H1 (cell line): ENCODE measurements around the gene MTERF1. TPM values are rescaled to one million over a fixed set of nuclear protein-coding genes. Genes with fewer than 3 reads are reported as not detected.

Experiments used
- CTCF ChIA-PET: fragments of 300-600 bp; sonication (Branson Sonifier 250); formaldehyde crosslinking; loops from one replicate; lab custom pipeline; 2021; ENCODE audit not compliant: partially characterized antibody; lab: Charles Lee
- POLR2A ChIA-PET: fragments of 300-600 bp; sonication (Branson Sonifier 250); formaldehyde crosslinking; loops from one replicate; lab custom pipeline; 2021; ENCODE audit warnings: inconsistent platforms; ENCODE audit not compliant: partially characterized antibody; lab: Charles Lee
- DNase-seq, 2 experiments: peaks; one replicate each; pipeline versions ENCODE4 v3.0.0 to v3.0.0-alpha.2; 2010 to 2022; ENCODE audit warnings: low spot score in 2 of 2, low read depth in 1 of 2, mixed read lengths in 1 of 2
- FAIRE-seq: peaks from 2 replicates; lab custom pipeline; 2011; peaks lifted over from hg19 to GRCh38; lab: Jason Lieb, UNC
- H2AFZ ChIP-seq: 2 replicates; pipeline ENCODE4 v1.8.1; 2012; ENCODE audit warnings: low read length, inconsistent platforms
- H2AK5ac ChIP-seq: 2 replicates; pipeline ENCODE4 v1.6.1; 2013; ENCODE audit warnings: low read depth, low read length
- H2BK120ac ChIP-seq: replicated peaks from 2 replicates; pipeline ENCODE3; 2013; ENCODE audit warnings: low read depth, low read length, inconsistent platforms
- H2BK12ac ChIP-seq: 2 replicates; pipeline ENCODE4 v1.6.1; 2013; ENCODE audit warnings: low read depth, low read length
- H2BK15ac ChIP-seq: 2 replicates; pipeline ENCODE4 v1.6.1; 2013; ENCODE audit warnings: low read length
- H2BK20ac ChIP-seq: 2 replicates; pipeline ENCODE4 v1.6.1; 2013; ENCODE audit warnings: low read length
- H2BK5ac ChIP-seq: 2 replicates; pipeline ENCODE4 v1.6.1; 2013; ENCODE audit warnings: low read depth, low read length
- H3K14ac ChIP-seq: 2 replicates; pipeline ENCODE4 v1.6.1; 2013; ENCODE audit warnings: inconsistent platforms; ENCODE audit not compliant: insufficient read length
- H3K18ac ChIP-seq: 2 replicates; pipeline ENCODE4 v1.6.1; 2013; ENCODE audit warnings: low read length; ENCODE audit errors: extremely low read depth
- H3K23ac ChIP-seq: 2 replicates; pipeline ENCODE4 v1.6.1; 2013; ENCODE audit warnings: inconsistent platforms; ENCODE audit not compliant: insufficient read length
- H3K23me2 ChIP-seq: 2 replicates; pipeline ENCODE4 v1.6.1; 2013; ENCODE audit warnings: low read depth, low read length
- H3K27ac ChIP-seq: 2 replicates; pipeline ENCODE4 v1.6.1; 2011; ENCODE audit warnings: low read depth, low read length, inconsistent platforms
- H3K27me3 ChIP-seq, 4 experiments: replicated peaks in 1 of 4; 1 replicate in 1 of 4; 2 replicates in 3 of 4; pipeline versions ENCODE4 v1.6.1 to v1.8.1; 2011 to 2013; ENCODE audit warnings: low read length in 3 of 4, mild to moderate bottlenecking in 3 of 4, inconsistent platforms in 2 of 4, mixed read lengths in 2 of 4, moderate library complexity in 1 of 4; ENCODE audit not compliant: control insufficient read depth in 3 of 4, insufficient read depth in 3 of 4; ENCODE audit errors: extremely low read depth in 1 of 4
- H3K36me3 ChIP-seq, 4 experiments: 2 replicates each; pipeline versions ENCODE4 v1.6.1 to v1.8.1; 2011 to 2013; ENCODE audit warnings: mild to moderate bottlenecking in 4 of 4, low read length in 3 of 4, moderate library complexity in 2 of 4, control low read depth in 1 of 4, inconsistent platforms in 1 of 4; ENCODE audit not compliant: insufficient read depth in 4 of 4, control insufficient read depth in 2 of 4
- H3K4ac ChIP-seq: replicated peaks from 2 replicates; pipeline ENCODE3; 2013; ENCODE audit warnings: low read length, low read depth, mixed read lengths, inconsistent platforms; ENCODE audit not compliant: insufficient read length
- H3K4me1 ChIP-seq, 4 experiments: replicated peaks in 1 of 4; 1 replicate in 1 of 4; 2 replicates in 3 of 4; pipeline versions ENCODE4 v1.6.1 to v1.8.1; 2011 to 2013; ENCODE audit warnings: low read length in 3 of 4, inconsistent platforms in 2 of 4, mixed read lengths in 1 of 4; ENCODE audit not compliant: insufficient read depth in 4 of 4, control insufficient read depth in 3 of 4
- H3K4me2 ChIP-seq, 2 experiments: 2 replicates each; pipeline versions ENCODE4 v1.6.1 to v1.8.1; 2011 to 2013; ENCODE audit warnings: low read depth in 2 of 2, low read length in 2 of 2, control low read depth in 1 of 2, inconsistent platforms in 1 of 2, mild to moderate bottlenecking in 1 of 2; ENCODE audit not compliant: insufficient read depth in 1 of 2
- H3K4me3 ChIP-seq, 4 experiments: fragments of 200-600, 300-600 bp in 1 of 4; sonication (generic), shearing (Covaris generic), sonication (Bioruptor Twin) in 1 of 4; 2 replicates each; pipeline versions ENCODE4 v1.5.1 to v1.8.1; 2011 to 2016; ENCODE audit warnings: low read length in 4 of 4, low read depth in 3 of 4, control low read depth in 2 of 4, inconsistent platforms in 2 of 4, mild to moderate bottlenecking in 2 of 4, mixed read lengths in 1 of 4, moderate library complexity in 1 of 4; ENCODE audit not compliant: insufficient read depth in 2 of 4; ENCODE audit errors: extremely low read depth in 1 of 4
- H3K56ac ChIP-seq: replicated peaks from 2 replicates; pipeline ENCODE3; 2013; ENCODE audit warnings: low read depth, mild to moderate bottlenecking, mixed read lengths, low read length, inconsistent platforms; ENCODE audit not compliant: insufficient read length
- H3K79me1 ChIP-seq: 2 replicates; pipeline ENCODE4 v1.6.1; 2013; ENCODE audit warnings: low read depth, low read length, control low read depth
- H3K79me2 ChIP-seq, 2 experiments: 2 replicates each; pipeline versions ENCODE4 v1.6.1 to v1.8.1; 2012 to 2013; ENCODE audit warnings: low read length in 2 of 2, mild to moderate bottlenecking in 2 of 2, inconsistent platforms in 1 of 2; ENCODE audit not compliant: insufficient read depth in 2 of 2, control insufficient read depth in 1 of 2
- H3K9ac ChIP-seq, 4 experiments: replicated peaks in 1 of 4; 1 replicate in 1 of 4; 2 replicates in 3 of 4; pipeline versions ENCODE4 v1.6.1 to v1.8.1; 2011 to 2013; ENCODE audit warnings: low read depth in 3 of 4, low read length in 3 of 4, control low read depth in 2 of 4, mild to moderate bottlenecking in 2 of 4, moderate library complexity in 2 of 4, inconsistent platforms in 1 of 4; ENCODE audit errors: extremely low read depth in 1 of 4
- H3K9me3 ChIP-seq, 2 experiments: 2 replicates each; pipeline versions ENCODE4 v1.6.1 to v1.8.1; 2012 to 2013; ENCODE audit warnings: mild to moderate bottlenecking in 2 of 2, moderate library complexity in 2 of 2, control low read depth in 1 of 2, inconsistent platforms in 1 of 2, low read depth in 1 of 2, low read length in 1 of 2, mixed read lengths in 1 of 2; ENCODE audit not compliant: insufficient read depth in 2 of 2
- H4K20me1 ChIP-seq, 2 experiments: replicated peaks in 1 of 2; 2 replicates each; pipeline versions ENCODE3 to v1.8.1; 2011 to 2013; ENCODE audit warnings: inconsistent platforms in 2 of 2, low read length in 2 of 2, mild to moderate bottlenecking in 1 of 2; ENCODE audit not compliant: insufficient read depth in 2 of 2, control insufficient read depth in 1 of 2
- H4K5ac ChIP-seq: 2 replicates; pipeline ENCODE4 v1.6.1; 2013; ENCODE audit warnings: low read length, low read depth, mixed read lengths, inconsistent platforms; ENCODE audit not compliant: insufficient read length
- H4K8ac ChIP-seq: 2 replicates; pipeline ENCODE4 v1.8.0; 2013; ENCODE audit warnings: mild to moderate bottlenecking, moderate library complexity, low read length, inconsistent platforms; ENCODE audit not compliant: insufficient read depth; ENCODE audit errors: extremely low read depth
- H4K91ac ChIP-seq: replicated peaks from 2 replicates; pipeline ENCODE3; 2013; ENCODE audit warnings: low read length, mixed read lengths, inconsistent platforms; ENCODE audit not compliant: insufficient read length
- CBX8 ChIP-seq: fragments of 300-800, 300-1000 bp; sonication (generic); IDR thresholded peaks from 2 replicates; pipeline ENCODE4 v1.7.1; 2016; ENCODE audit warnings: low read depth, low read length, borderline replicate concordance
- CREB1 ChIP-seq: IDR thresholded peaks from 2 replicates; pipeline ENCODE4 v1.6.1; 2012; ENCODE audit warnings: inconsistent platforms
- EP300 ChIP-seq, 2 experiments: IDR thresholded peaks; 1 replicate in 1 of 2; 2 replicates in 1 of 2; pipeline ENCODE4 v1.6.1; 2011 to 2012; ENCODE audit warnings: low read depth in 2 of 2, low read length in 2 of 2, mild to moderate bottlenecking in 2 of 2, borderline replicate concordance in 1 of 2, inconsistent platforms in 1 of 2, moderate library complexity in 1 of 2
- KDM1A ChIP-seq: fragments of 200-600, 300-600 bp; sonication (generic); IDR thresholded peaks from 2 replicates; pipeline ENCODE4 v1.7.1; 2016; ENCODE audit warnings: mild to moderate bottlenecking, low read length, borderline replicate concordance
- POLR2AphosphoS5 ChIP-seq: IDR thresholded peaks from 2 replicates; pipeline ENCODE4 v1.6.1; 2011; ENCODE audit warnings: low read depth, low read length
- POU5F1 ChIP-seq: IDR thresholded peaks from 2 replicates; pipeline ENCODE4 v1.6.1; 2011; ENCODE audit warnings: low read depth, mild to moderate bottlenecking, low read length, moderate library complexity
- RAD21 ChIP-seq, 2 experiments: IDR thresholded peaks in 1 of 2; conservative IDR thresholded peaks in 1 of 2; 2 replicates each; pipeline ENCODE4 v1.6.1; 2011; ENCODE audit warnings: low read depth in 2 of 2, low read length in 2 of 2, improper control_type of control experiment in 1 of 2, inconsistent platforms in 1 of 2, mild to moderate bottlenecking in 1 of 2, moderate library complexity in 1 of 2
- RBBP5 ChIP-seq: IDR thresholded peaks from 2 replicates; pipeline ENCODE4 v1.7.1; 2012; ENCODE audit warnings: low read depth, mild to moderate bottlenecking, inconsistent platforms, low read length, moderate library complexity, borderline replicate concordance
- SIRT6 ChIP-seq: IDR thresholded peaks from one replicate; pipeline ENCODE4 v1.7.1; 2012; ENCODE audit warnings: low read length, inconsistent platforms
- TBP ChIP-seq: IDR thresholded peaks from 2 replicates; pipeline ENCODE4 v1.6.1; 2011; ENCODE audit warnings: low read depth, low read length, improper control_type of control experiment
- WGBS, 2 experiments: shearing (Covaris generic) in 1 of 2; methylation state at CpG; one replicate each; pipeline versions ENCODE4 v1.1.6 to v1.1.7; 2013 to 2015; ENCODE audit warnings: low lambda C conversion rate in 2 of 2, mixed read lengths in 2 of 2, inconsistent platforms in 1 of 2, low coverage in 1 of 2, missing lambda C conversion rate in 1 of 2; ENCODE audit not compliant: insufficient replicate concordance in 2 of 2, insufficient coverage in 1 of 2, insufficient read length in 1 of 2; ENCODE audit errors: extremely low coverage in 1 of 2, missing lambda C conversion rate in 1 of 2; 5-methylcytosine and 5-hydroxymethylcytosine counted together
- polyA plus RNA-seq, 7 experiments: library from polyadenylated mRNA; depleted of rRNA in 3 of 7; stranded (reverse) in 5 of 7; unstranded in 2 of 7; fragments of >200 nt in 5 of 7; fragments of 200-250 nt in 2 of 7; gene quantifications; 1 replicate in 5 of 7; 2 replicates in 1 of 7; 4 replicates in 1 of 7; pipeline versions ENCODE4 v1.2.1 to v1.2.3, GENCODE V29; 2011 to 2013; ENCODE audit warnings: missing spikeins in 2 of 7, mixed read lengths in 2 of 7
- total RNA-seq: library from RNA; stranded (reverse); fragmentation: NEBNext Ultra II Directional; extraction: Animal tissue kit (Norgen Biotek cat#: 25700); gene quantifications from 2 replicates; pipeline ENCODE4 v1.2.1, GENCODE V29; 2021

Gene MTERF1
- total and polyA plus RNA-seq, 2 of the 8 experiments (the other 6 are each of a cell fraction or from before 2014, with no cell fraction given) = 4.5 to 12.6 TPM

GRCh38 chr7:91916051-91916440 is 35.5 kb upstream of the MTERF1 start:
- ChIA-PET POLR2A (no interaction called here), CTCF (interaction anchor here (1.5 kb wide), 1 partner anchor 35 kb away, joined by 6 read pairs; the partner anchor contains the start of gene MTERF1)
- H3K4ac ChIP-seq = no peak overlapping the region
- no peak overlapping the region for H4K5ac ChIP-seq
- no peak for TF ChIP-seq CBX8
- TF ChIP-seq POU5F1 = no peak
- no peak for TF ChIP-seq EP300 (IDR thresholded peaks at IDR 0.05; ENCODE audit: borderline replicate concordance in 1 of 2, low read depth in 2 of 2, low read length in 2 of 2)
- TF ChIP-seq RAD21 (IDR thresholded peaks at IDR 0.05 in 1 of 2, conservative IDR thresholded peaks at IDR 0.05 in 1 of 2; ENCODE audit: low read depth in 2 of 2, low read length in 2 of 2) = no peak
- no peak for TF ChIP-seq POLR2AphosphoS5
- no peak for TF ChIP-seq TBP
- TF ChIP-seq KDM1A = no peak
- TF ChIP-seq RBBP5 = no peak
- TF ChIP-seq CREB1 = no peak
- TF ChIP-seq SIRT6 = no peak
- H3K79me2 ChIP-seq = no peaks in the 10 kb centered on the region
- no peak overlapping the region for H3K27ac ChIP-seq
- H3K56ac ChIP-seq = no peak overlapping the region
- no peak overlapping the region for H2BK5ac ChIP-seq
- H3K79me1 ChIP-seq = no peaks in the 10 kb centered on the region
- H3K4me3 ChIP-seq = no peak overlapping the region
- H3K4me2 ChIP-seq = no peak overlapping the region
- no peak overlapping the region for H3K9ac ChIP-seq
- H3K27me3 ChIP-seq = no peaks in the 10 kb centered on the region
- no peak overlapping the region for H3K14ac ChIP-seq
- no peak overlapping the region for H4K8ac ChIP-seq
- WGBS, 2 experiments = 82% methylated on average over 1 of the region's 1 CpG; no CpG with 5 or more reads in 1 of the 2 experiments
- DNase-seq (no peak), FAIRE-seq (no peak)
- H3K4me1 ChIP-seq = no peaks in the 10 kb centered on the region
- no peaks in the 10 kb centered on the region for H3K36me3 ChIP-seq
- H2AK5ac ChIP-seq = no peak overlapping the region
- H3K23me2 ChIP-seq = no peaks in the 10 kb centered on the region
- no peak overlapping the region for H4K91ac ChIP-seq
- no peaks in the 10 kb centered on the region for H3K9me3 ChIP-seq
- no peak overlapping the region for H2BK120ac ChIP-seq
- H2BK20ac ChIP-seq = no peak overlapping the region
- no peaks in the 10 kb centered on the region for H4K20me1 ChIP-seq
- no peak overlapping the region for H3K23ac ChIP-seq
- no peak overlapping the region for H2BK12ac ChIP-seq
- H2AFZ ChIP-seq = 0 out of 2 replicates have a peak overlapping the region, but pooled peaks have one; percentile 21
- H2BK15ac ChIP-seq = no peak overlapping the region
- H3K18ac ChIP-seq = no peak overlapping the region
